ENCODE measurements around the gene DMBT1.
A peak's percentile ranks its signal among the peaks of the same experiment; 100 is the strongest.

Gene DMBT1

DNA sequence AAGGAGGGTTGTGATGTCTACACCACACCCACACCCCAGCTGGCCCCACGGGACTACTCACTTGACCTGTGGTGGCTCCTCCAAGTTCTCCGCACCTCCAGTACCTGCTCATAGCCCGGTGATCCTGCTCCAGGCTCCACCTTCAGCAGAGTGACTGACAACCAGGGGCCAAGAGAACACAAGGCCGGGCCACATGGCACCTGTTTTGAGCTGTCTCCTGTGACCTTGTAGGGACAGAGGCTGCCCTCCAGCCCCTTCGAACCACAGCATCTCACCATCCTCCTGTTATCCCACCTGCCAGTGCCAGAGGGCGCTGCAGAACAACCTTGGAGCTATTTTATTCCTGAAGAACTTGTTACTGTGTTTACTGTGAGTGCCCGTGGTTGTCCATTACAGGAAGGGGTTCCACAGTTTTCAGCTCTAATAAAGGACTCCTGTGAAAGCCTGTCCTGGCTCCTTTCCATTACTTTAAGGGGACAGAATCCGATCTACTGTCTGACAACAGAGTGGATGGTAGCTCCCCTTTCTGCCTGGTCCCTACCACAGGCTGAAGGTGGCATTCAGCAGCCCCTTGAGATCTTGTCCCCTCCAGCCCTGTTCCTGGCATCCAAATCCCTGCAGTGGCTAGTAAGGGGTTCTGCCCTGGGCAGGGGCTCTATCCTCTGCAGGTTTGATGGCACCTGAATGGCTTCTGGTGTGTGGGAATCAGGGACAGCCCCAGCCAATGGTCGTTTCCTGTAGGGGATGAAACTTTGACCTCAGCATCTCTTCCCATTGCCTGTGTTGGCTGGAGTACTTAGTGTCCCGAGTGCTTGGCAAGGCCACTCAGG, 88.3 kb downstream of the DMBT1 start:
- DNase-seq = peak; percentile 6

DNA sequence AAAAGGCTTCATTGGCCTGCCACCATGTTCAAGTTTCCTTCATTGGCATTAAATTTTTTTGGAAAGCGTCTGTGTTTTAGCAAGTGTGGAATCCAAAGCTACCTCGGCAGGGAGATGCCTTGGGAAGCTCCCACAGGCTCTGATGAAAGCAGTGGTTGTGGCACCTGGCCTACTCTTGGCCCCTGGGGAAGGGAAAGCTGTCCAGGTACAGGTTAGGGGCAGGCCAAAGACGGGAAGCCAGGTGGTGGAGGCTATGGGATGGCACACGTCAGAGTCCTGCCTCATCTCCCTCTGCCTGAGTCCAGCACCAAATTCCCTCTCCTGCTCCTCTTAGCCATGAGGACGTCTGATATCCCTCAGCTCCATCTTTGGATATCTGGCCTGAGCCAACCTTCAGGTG, 89.3 kb downstream of the DMBT1 start:
- DNase-seq = no peak

- DNase-seq = no peak
Observed at GRCh38 chr10:122650331-122650730, 89.8 kb downstream of the DMBT1 start.

GRCh38 chr10:122655524-122656307, 95.2 kb downstream of the DMBT1 start:
- no peak for DNase-seq

DNA sequence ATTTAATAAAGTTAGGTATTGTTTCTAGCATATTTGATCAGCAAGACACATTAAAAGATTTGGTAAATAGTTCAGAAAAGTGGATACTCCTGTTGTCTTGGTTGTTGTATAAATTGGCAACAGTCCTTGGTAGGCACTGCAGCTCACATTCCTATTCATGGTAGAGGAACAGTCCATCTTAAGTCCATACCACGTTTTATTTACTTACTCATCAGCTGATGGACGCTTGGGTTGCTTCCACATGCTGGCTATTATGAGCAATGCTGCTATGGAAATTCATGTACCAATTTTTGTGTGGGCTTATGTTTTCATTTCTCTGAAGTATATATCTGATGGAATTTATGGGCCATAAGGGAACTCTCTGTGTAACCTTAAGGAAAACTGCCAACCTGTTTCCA, 95.8 kb downstream of the DMBT1 start:
- DNase-seq = no peak

DNA sequence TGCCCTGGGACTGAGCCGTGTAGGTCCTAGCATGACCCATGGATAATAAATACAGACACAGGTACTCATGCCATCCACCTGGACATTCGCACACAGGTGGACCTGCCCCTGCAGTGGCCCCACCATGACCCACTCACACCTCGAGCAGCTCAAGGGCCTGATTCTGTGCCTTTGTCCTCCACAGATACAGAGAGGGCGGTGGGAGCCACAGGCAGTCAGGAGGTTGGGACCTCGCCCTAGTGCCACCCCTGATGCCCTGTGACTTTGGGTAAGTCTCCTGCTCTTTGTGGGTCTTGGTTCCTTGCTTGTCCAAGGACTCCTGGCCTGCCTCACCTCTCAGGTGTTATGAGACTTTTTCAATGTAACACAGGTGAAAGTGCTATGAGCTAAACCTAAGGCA, 96.2 kb downstream of the DMBT1 start:
- DNase-seq = no peak

- no peak for DNase-seq
Observed at GRCh38 chr10:122657255-122657654, 96.7 kb downstream of the DMBT1 start.

GRCh38 chr10:122657729-122658128, 97.2 kb downstream of the DMBT1 start:
- DNase-seq = no peak

GRCh38 chr10:122658356-122659049, 97.9 kb downstream of the DMBT1 start:
- no peak for DNase-seq

DNA sequence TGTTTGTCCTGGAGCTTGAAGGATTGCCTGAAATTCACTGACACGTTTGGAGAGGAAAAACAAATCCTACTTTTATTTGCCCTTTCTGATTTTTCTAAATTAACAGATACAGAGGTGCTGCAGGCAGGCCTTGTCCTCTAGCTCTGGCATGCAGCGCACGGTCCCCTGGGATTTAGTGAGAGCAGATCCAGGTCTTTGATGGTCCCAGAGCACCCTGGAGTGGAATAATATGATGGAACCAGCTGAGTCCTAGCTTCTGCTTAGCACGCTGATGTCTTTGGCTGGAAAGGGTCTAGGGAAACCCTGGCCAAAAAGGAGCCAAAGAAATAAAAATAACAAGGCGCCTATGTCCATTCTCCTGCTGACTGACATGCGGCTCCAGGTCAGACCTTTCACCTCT, 98.6 kb downstream of the DMBT1 start:
- no peak for DNase-seq

- DNase-seq = no peak
Observed at GRCh38 chr10:122659651-122660050, 99.1 kb downstream of the DMBT1 start.

DNA sequence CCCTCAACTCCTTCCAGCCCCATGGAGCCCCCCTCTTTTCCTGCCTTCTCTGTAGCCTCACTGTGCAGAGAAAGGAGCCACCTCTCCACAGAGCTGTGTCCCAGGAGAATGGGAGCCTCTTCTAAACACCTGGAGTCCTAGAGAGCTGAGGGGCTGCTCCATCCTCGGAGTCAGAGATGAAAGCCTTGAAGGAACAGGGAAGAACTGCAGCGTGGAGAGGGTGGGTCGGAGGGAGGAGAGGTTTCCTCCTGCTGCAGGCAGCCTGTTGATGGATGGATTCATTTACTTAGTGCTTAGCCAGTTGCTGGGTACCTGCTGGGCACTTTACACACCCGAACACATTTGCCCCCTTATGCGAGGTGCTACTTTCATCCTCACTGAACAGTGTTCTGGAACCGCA, 100.1 kb downstream of the DMBT1 start:
- DNase-seq = no peak

DNA sequence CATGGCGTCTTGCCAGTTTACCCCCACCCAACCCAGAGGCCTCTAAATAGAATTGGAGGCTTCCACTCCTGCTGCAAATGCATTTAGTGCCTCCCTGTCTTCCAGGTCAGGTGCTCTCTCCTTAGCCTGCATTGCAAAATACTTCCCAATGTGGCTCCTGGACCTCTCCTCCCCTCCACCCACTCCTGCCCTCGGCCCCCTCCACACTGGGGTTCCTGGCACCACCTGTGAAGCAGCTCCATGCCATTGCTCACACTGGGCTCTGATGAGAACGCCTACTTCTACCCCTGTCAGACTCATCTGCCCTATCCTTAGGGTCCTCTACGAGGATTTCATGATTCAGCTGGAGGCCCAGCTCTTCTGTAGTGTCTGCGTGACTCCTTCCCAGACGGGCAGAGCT, 101.7 kb downstream of the DMBT1 start:
- DNase-seq = no peak

GRCh38 chr10:122663516-122664130, 103.1 kb downstream of the DMBT1 start:
- DNase-seq = no peak

- DNase-seq = no peak
Observed at GRCh38 chr10:122664501-122664900, 103.9 kb downstream of the DMBT1 start.

- no peak for DNase-seq
Observed at GRCh38 chr10:122665329-122665860, 104.8 kb downstream of the DMBT1 start.

GRCh38 chr10:122665946-122666345, 105.4 kb downstream of the DMBT1 start:
- no peak for DNase-seq

- no peak for DNase-seq
Observed at GRCh38 chr10:122669045-122669444, 108.5 kb downstream of the DMBT1 start.

DNA sequence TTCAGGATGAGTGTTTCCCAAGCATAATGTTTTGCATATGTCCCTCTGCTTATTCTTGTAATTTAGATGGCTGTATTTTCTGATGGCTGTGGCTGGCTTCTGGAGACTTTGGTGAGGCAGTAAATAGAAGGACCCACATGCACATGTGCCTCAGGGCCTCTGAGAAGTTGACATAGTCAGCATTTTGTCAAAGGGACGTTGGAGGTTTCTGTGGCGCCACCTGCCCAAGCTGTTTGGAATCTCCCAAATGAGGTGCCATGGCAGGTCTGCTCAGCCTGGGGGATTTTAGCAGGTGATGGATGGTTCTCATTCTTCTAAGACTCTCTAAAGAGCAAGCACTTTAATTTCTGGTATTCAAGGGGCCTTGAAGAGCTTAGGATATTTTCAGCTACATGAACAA, 109.3 kb downstream of the DMBT1 start:
- DNase-seq = no peak

DNA sequence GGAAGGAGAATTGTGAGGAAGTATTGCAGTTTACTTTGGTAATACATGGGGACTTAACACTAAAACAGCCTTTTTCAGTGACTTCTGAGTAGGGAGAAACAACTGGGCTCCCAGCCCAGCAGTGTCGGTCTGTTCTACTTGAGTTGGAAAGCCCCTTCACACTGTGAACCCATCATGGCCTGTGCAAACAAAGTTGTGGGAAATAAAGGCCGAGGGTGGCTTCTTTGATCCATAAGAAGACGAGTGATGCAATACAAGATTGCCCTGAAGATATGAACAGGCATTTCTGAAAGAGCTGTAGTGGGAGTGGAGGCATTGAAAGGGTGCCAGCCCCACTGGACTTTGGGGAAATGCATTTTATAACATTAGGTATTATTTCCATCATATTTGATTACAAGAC, 110.8 kb downstream of the DMBT1 start:
- DNase-seq = no peak

DNA sequence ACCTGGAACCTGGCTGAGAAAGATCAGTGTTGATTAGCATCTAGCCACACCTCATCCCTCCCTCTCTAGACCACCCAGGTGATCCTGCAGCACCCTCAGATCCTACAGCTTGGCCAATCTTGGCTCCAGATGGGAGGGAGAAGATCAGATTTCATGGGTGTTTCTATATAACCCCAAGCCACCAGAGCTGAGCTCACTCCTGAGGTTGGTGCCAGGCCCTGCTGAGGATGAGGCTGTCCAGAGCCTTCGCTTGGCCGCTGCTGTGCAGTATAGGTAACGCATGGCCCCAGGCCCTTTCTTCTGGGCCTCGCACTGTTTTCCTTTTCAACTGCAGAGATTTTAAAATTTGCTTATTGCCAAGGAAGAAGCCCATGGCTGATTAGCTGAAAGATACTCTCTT, 112.1 kb downstream of the DMBT1 start:
- no peak for DNase-seq

DNA sequence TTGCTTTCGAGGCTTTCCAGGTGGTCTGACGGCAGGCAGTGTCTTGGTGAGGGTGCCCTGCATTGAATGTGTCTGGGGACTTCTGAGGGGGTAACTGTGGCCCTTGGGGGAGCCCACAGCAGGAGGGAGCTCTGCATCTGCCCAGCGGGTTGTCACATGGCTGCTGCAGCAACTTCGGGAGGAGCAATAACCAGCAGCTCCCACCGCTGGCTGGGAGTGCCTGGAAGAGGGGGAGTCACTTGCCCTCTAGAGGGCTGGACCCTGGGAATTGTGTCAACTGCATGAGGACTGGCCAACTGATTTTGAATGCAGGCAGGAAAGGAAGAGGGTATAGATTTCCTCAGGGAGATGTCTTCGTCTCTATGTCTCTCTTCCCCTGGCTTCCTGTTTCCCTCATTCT, 112.7 kb downstream of the DMBT1 start:
- no peak for DNase-seq

- DNase-seq = no peak
Observed at GRCh38 chr10:122673731-122674130, 113.2 kb downstream of the DMBT1 start.
